ENCODE data around the gene ATP6V0E1.
A peak's percentile ranks its signal among the peaks of the same experiment; 100 is the strongest.

Gene ATP6V0E1

DNA sequence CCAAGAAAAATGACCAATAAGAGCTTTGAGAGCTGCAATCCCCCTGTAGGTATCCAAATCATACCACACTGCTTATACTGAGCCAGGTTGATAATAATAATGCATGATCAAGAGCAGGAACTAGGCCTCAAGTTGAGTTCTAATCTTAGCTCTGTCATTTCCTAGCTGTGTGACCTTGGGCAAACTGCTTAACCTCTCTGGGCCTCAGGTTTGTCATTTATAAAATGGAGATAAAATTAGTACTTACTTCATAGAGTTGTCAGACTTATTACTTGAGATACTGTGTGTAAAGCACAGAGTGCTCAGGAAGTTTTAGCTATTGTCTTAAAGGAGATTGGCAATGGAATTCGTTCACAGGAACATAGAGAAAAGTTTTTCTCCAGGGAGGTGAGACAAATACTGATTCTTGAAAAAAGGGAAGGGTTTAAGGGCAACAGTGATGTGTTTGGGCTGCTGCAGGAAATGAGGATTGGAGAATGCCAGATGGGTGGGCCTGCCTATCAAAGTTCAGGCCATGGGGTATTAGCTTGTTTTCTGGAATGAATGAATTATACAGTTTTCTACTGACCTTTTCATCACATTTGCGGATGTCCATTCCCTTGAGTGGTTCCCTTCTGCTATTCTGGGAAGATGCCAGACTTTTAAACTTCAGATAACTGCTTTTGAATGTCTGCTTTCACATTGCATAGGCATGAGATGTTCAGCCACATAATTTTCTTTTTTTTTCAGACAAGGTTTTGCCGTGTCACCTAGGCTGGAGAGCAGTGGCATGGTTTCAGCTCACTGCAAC, 10.2 kb upstream of the ATP6V0E1 start:
- no peak overlapping the region for H3K27ac ChIP-seq
- TF ChIP-seq, protein P1, sequence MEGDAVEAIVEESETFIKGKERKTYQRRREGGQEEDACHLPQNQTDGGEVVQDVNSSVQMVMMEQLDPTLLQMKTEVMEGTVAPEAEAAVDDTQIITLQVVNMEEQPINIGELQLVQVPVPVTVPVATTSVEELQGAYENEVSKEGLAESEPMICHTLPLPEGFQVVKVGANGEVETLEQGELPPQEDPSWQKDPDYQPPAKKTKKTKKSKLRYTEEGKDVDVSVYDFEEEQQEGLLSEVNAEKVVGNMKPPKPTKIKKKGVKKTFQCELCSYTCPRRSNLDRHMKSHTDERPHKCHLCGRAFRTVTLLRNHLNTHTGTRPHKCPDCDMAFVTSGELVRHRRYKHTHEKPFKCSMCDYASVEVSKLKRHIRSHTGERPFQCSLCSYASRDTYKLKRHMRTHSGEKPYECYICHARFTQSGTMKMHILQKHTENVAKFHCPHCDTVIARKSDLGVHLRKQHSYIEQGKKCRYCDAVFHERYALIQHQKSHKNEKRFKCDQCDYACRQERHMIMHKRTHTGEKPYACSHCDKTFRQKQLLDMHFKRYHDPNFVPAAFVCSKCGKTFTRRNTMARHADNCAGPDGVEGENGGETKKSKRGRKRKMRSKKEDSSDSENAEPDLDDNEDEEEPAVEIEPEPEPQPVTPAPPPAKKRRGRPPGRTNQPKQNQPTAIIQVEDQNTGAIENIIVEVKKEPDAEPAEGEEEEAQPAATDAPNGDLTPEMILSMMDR (conservative IDR thresholded peaks at IDR 0.05): no peak

DNA sequence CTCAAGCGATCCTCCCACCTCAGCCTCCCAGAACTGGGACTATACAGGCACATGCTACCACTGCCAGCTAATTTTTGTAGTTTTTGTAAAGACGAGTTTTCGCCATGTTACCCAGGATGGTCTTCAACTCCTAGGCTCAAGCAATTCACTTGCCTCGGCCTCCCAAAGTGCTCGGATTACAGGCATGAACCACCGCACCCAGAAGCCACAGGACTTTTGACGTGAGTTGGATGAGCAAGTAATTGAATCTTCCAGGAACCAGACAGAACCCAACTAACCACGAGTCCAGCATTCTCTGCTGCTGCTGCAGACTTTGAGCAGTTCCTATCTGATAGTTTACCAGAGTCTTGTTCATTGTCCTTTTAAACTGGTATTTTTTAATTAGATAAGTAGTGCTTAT, 9.6 kb upstream of the ATP6V0E1 start:
- H3K27ac ChIP-seq: no peak overlapping the region

DNA sequence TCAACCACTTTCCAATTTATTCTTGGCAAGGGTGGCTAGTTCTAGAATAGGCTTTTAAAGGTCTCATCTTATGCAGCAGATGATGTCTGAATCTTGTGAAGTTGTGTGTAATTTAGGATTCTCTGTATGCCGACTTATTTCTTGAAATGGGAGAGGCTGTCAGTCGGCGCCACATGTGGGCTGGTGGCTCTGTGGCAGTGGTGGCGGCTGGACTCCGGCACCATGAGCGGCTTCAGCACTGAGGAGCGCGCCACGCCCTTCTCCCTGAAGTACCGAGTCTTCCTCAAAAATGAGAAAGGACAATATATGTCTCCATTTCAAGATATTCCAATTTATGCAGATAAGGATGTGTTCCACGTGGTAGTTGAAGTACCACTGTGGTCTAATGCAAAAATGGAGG, 8.3 kb upstream of the ATP6V0E1 start:
- no peak overlapping the region for H3K27ac ChIP-seq
- TF ChIP-seq, protein P1 (conservative IDR thresholded peaks at IDR 0.05): no peak

More for the DNA sequence above, 9.6 kb upstream of the ATP6V0E1 start:
- TF ChIP-seq, protein P1 (conservative IDR thresholded peaks at IDR 0.05): no peak

DNA sequence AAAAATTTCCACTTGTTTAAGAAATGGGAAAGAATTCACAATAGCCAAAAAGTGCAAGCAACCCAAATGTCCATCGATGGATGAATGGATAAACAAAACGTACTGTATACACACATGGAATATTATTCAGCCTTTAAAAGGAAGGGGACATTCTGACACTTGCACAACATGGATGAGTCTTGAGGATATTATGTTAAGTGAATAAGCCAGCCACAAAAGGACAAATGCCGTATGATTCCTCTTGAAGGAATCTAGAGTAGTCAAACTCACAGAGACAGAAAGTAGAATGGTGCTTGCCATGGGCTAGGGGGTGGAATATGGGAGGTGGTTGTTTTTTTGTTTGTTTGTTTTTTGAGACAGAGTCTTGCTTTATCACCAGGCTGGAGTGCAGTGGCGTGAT, 3.8 kb upstream of the ATP6V0E1 start:
- H3K27ac ChIP-seq: no peak overlapping the region
- TF ChIP-seq, protein P1 (conservative IDR thresholded peaks at IDR 0.05): no peak

DNA sequence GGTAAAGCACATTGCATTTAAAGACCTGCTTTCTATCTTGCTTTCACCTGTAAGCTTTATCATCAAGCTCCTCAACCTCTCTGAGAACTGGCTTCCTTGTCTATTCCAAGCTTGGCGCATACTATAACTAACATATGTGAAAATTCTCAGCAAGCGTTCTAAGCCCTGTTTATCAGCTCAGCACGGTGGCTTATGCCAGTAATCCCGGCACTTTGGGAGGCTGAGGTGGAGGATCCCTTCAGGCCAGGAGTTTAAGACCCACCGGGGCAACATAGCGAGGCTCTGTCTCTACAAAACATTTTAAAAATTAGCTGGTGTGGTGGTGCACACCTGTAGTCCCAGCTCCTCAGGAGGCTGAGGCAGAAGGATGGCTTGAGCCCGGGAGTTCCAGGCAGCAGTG, 1.6 kb upstream of the ATP6V0E1 start:
- no peak overlapping the region for H3K27ac ChIP-seq
- TF ChIP-seq, protein P1 (conservative IDR thresholded peaks at IDR 0.05): no peak

DNA sequence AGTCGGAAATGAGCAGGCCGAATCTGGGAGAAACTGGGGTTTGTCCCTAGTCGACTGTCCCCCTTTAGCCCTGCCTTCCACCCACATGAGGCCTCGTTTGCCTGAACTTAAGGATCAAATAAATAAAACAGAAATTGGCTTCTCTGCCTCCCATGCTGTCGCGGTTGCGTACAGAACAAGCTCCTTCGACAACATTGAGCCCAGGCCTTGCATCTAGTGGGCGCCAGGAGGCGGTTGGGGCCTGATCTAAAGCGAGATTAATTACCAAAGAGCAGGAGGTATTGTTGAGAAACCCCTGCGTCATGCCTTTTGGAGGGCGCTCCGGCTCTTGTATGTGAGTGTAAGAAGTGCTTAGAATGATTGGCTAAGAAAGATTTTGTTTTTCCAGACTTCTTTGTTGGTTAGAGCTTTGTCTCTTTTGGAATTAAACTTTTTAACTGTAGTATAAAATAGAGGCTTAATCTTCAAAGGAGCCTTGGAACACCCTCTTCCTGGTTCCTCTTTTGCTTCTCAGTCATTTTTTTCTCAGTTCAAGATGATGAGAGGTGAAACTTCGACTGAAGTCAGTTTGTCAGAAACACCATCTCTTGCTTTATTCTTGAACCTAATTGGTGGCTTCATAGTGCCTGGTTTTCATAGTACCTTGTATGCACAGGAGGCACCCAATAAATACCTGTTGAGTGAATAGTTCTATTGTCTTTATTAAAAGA, 828 bp downstream of the ATP6V0E1 start:
- TF ChIP-seq, protein P1 (conservative IDR thresholded peaks at IDR 0.05): peak; percentile 53
- peak overlapping the region; percentile 86 for H3K27ac ChIP-seq

DNA sequence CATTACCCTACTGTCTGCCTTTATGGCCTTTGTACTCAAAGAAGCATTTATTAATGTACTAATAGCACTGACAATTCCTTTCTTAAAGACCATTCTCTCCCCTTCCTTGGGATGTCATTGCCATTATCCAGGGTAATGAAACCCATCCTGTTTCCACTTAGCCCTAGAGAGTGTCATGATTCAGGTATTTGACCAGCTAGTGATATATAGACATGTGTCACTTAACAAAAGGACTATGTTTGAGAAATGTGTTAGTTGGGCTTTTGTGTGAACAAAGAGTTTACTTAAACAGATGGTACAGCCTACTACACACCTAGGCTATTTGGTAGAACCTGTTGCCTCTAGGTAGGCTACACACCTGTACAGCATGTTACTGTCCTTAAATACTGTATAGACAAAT, 2.0 kb downstream of the ATP6V0E1 start:
- TF ChIP-seq, protein P1 (conservative IDR thresholded peaks at IDR 0.05): no peak
- peak overlapping the region; percentile 86; the same call in 1 of the 2 replicates for H3K27ac ChIP-seq
